Measurements from ENCODE around the gene SGMS1. TPM values are rescaled to one million over a fixed set of nuclear protein-coding genes. Genes with fewer than 3 reads are reported as not detected.

The SGMS1 gene
- total RNA-seq, 1 experiment from 2014 or later, result 34.5 TPM

DNA sequence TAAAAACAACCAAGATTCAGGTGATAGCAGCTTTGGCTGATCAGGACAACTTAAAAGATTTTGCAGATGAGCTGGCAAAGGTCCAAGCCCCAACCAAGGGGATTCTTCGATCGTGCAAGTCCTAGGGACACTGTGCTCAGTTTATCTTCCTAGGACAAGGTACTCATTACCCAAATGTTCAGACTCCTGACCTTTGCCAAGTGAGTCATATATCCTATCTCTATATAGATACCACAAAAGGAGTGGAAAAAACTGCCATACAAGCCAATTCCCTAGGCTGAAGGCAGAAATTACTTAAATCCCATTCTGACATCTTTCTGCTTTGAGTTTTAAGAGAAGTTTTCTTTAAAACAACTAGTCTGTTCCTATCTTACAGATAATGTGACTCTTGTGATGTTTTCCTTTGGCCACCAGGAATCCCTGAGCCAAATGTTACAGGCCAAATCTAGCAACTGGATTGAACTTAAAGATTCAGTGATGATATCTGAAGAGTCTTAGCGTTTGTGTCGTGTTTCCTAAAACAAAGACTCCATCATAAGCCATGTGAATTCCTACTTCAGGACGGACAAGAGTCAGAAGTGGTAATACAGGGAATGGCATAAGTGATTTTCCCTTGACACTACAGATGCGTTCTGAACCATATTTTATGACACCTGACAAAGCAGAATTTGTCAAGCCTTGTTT, 229.8 kb downstream of the SGMS1 start:
- H3K27me3 Mint-ChIP-seq (ENCODE audit: unreplicated experiment), result no peaks in the 10 kb centered on the region
- peak; percentile 8 for DNase-seq
- TF ChIP-seq, protein P1, sequence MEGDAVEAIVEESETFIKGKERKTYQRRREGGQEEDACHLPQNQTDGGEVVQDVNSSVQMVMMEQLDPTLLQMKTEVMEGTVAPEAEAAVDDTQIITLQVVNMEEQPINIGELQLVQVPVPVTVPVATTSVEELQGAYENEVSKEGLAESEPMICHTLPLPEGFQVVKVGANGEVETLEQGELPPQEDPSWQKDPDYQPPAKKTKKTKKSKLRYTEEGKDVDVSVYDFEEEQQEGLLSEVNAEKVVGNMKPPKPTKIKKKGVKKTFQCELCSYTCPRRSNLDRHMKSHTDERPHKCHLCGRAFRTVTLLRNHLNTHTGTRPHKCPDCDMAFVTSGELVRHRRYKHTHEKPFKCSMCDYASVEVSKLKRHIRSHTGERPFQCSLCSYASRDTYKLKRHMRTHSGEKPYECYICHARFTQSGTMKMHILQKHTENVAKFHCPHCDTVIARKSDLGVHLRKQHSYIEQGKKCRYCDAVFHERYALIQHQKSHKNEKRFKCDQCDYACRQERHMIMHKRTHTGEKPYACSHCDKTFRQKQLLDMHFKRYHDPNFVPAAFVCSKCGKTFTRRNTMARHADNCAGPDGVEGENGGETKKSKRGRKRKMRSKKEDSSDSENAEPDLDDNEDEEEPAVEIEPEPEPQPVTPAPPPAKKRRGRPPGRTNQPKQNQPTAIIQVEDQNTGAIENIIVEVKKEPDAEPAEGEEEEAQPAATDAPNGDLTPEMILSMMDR (IDR thresholded peaks at IDR 0.05; ENCODE audit: unreplicated experiment), result no peak
- peaks cover 2% of the 10 kb centered on the region for H3K9me3 Mint-ChIP-seq (ENCODE audit: low read depth, unreplicated experiment)
- peaks cover 44% of the 10 kb centered on the region for H3K4me1 Mint-ChIP-seq (ENCODE audit: low read depth, unreplicated experiment)
- BruUV-seq (replicated peaks), result no TSS peak
- peaks cover 9% of the 10 kb centered on the region for H3K36me3 Mint-ChIP-seq (ENCODE audit: insufficient read depth, unreplicated experiment)
- no peak overlapping the region for H3K4me3 Mint-ChIP-seq (ENCODE audit: low read depth, unreplicated experiment)
- intact Hi-C loops (cut with micrococcal nuclease; ENCODE audit: unreplicated experiment), result no loop called here
- CTCF ChIA-PET, result interaction anchor here (0.7 kb wide), 1 partner anchor 13 kb away, joined by 3 read pairs; no protein-coding TSS in a partner anchor
- H3K27ac Mint-ChIP-seq (ENCODE audit: unreplicated experiment), result peak overlapping the region; percentile 83

DNA sequence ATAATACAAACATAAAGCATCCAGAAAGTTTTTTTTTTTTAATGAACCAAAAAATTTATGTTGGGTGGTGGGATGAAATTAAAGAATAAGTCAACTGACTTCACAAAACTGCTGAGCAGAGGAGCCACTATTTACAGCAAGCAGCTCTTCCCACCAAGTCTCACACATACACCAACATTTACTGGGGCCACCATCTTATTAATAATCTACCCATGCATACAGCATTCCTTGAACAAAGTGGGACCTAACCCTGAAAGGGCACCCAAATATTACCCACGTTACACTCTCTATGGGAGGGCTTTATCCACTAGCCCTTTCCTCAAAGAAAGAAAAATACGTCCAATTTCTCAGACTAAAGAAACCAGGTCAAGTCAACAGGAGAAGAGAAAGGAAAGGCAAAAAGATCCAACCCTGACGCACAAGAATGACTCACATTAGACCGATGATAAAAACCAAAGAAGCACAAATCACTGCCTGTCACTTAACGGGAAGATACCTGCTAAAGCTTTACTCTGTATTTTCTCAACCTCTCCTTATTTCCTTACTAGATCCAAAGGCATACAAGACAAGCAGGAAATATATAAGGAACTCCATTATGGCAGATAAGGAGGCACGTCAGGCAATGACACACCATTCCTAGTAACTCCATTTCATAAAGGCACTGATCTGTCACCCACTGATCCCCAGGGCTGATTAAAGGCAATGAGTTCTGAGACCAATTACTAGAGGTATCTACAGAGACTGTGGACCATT, 230.6 kb downstream of the SGMS1 start:
- intact Hi-C loops (cut with micrococcal nuclease; ENCODE audit: unreplicated experiment), result no loop called here

DNA sequence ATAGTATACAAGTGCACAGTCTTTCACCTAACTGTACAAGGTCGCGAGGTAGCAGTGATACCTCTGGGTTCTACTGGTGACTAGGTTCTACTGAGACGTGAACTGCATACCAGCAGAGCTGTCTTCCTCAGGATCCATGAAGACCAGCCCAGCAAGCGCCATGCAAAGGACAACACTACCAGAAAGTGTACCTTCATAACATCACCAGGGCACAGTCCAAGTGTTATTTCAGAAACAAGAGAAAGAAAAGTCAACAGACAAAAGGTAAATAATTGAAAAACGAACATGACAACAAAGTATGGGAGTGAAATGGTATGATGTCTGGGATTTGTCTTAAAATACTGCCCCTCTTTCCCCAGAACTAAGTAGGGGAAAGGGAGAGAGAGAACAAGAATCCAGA, 231.3 kb downstream of the SGMS1 start:
- H3K36me3 Mint-ChIP-seq (ENCODE audit: insufficient read depth, unreplicated experiment), result peaks cover 9% of the 10 kb centered on the region
- no peak overlapping the region for H3K4me3 Mint-ChIP-seq (ENCODE audit: low read depth, unreplicated experiment)
- no TSS peak for BruUV-seq (replicated peaks)
- TF ChIP-seq, protein P1 (IDR thresholded peaks at IDR 0.05; ENCODE audit: unreplicated experiment), result no peak
- H3K4me1 Mint-ChIP-seq (ENCODE audit: low read depth, unreplicated experiment), result peaks cover 44% of the 10 kb centered on the region
- intact Hi-C loops (cut with micrococcal nuclease; ENCODE audit: unreplicated experiment), result no loop called here
- no peak for DNase-seq
- CTCF ChIA-PET, result no interaction called here
- peaks cover 2% of the 10 kb centered on the region for H3K9me3 Mint-ChIP-seq (ENCODE audit: low read depth, unreplicated experiment)
- H3K27ac Mint-ChIP-seq (ENCODE audit: unreplicated experiment), result peak overlapping the region; percentile 83
- H3K27me3 Mint-ChIP-seq (ENCODE audit: unreplicated experiment), result no peaks in the 10 kb centered on the region

More for the DNA sequence above, 230.6 kb downstream of the SGMS1 start:
- H3K36me3 Mint-ChIP-seq (ENCODE audit: insufficient read depth, unreplicated experiment), result peaks cover 9% of the 10 kb centered on the region
- no TSS peak for BruUV-seq (replicated peaks)
- H3K27ac Mint-ChIP-seq (ENCODE audit: unreplicated experiment), result peak overlapping the region; percentile 83
- H3K9me3 Mint-ChIP-seq (ENCODE audit: low read depth, unreplicated experiment), result peaks cover 2% of the 10 kb centered on the region
- CTCF ChIA-PET, result interaction anchor here (0.7 kb wide), 1 partner anchor 13 kb away, joined by 3 read pairs; no protein-coding TSS in a partner anchor
- peaks cover 44% of the 10 kb centered on the region for H3K4me1 Mint-ChIP-seq (ENCODE audit: low read depth, unreplicated experiment)
- DNase-seq, result peak; percentile 7
- H3K27me3 Mint-ChIP-seq (ENCODE audit: unreplicated experiment), result no peaks in the 10 kb centered on the region
- peak overlapping the region; percentile 50 for H3K4me3 Mint-ChIP-seq (ENCODE audit: low read depth, unreplicated experiment)
- TF ChIP-seq, protein P1 (IDR thresholded peaks at IDR 0.05; ENCODE audit: unreplicated experiment), result no peak

DNA sequence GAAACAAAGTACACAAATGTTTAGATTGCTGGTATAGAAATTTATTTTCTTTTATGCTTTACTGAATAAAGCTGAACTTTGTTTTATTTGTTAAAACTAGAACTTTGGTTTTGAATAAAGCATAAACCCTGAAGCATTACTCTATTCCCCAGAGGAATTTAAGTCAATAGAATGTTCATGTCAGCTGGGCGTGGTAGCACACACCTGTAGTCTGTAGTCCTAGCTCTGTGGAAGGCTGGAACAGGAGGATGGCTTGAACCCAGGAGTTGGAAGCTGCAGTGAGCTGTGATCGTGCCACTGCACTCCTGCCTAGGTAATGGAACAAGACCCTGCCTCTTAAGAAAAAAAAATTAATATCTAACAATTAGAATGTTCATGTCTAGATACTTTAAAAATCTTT, 233.5 kb downstream of the SGMS1 start:
- no TSS peak for BruUV-seq (replicated peaks)
- TF ChIP-seq, protein P1 (IDR thresholded peaks at IDR 0.05; ENCODE audit: unreplicated experiment), result no peak
- H3K9me3 Mint-ChIP-seq (ENCODE audit: low read depth, unreplicated experiment), result peaks cover 2% of the 10 kb centered on the region
- CTCF ChIA-PET, result no interaction called here
- peaks cover 15% of the 10 kb centered on the region for H3K36me3 Mint-ChIP-seq (ENCODE audit: insufficient read depth, unreplicated experiment)
- no peaks in the 10 kb centered on the region for H3K27me3 Mint-ChIP-seq (ENCODE audit: unreplicated experiment)
- H3K27ac Mint-ChIP-seq (ENCODE audit: unreplicated experiment), result no peak overlapping the region
- DNase-seq, result no peak
- H3K4me3 Mint-ChIP-seq (ENCODE audit: low read depth, unreplicated experiment), result no peak overlapping the region
- H3K4me1 Mint-ChIP-seq (ENCODE audit: low read depth, unreplicated experiment), result peaks cover 35% of the 10 kb centered on the region
- intact Hi-C loops (cut with micrococcal nuclease; ENCODE audit: unreplicated experiment), result no loop called here
